Measurements from ENCODE around the gene ARL2BP.

The ARL2BP gene

DNA sequence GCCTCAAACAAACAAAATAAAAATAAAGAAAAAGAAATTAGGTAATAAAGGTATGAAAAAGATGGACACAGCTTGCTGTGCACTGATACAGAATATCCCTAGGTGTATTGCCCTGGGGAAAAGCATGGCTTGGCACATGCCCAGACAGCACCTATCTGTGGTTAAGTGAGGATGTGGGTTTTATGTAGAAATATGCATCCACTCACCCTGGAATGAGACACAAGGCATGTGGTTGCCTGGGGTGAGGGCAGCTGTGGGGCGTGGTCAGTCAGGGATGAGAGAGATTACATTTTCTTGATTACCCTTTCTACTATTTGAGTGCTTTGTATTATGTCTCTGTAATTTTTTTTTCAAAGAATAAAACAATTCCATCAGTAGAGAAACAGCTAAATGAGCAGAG is 32.5 kb downstream of the ARL2BP start:
- H3K9me3 ChIP-seq (ENCODE audit: control insufficient read depth, insufficient read depth, low read length): no peaks in the 10 kb centered on the region
- H3K9ac ChIP-seq (ENCODE audit: low read depth, low read length): no peak overlapping the region
- H3K4me1 ChIP-seq (ENCODE audit: insufficient read depth, low read length): peaks cover 16% of the 10 kb centered on the region
- H3K36me3 ChIP-seq (ENCODE audit: insufficient read depth, low read length): no peaks in the 10 kb centered on the region

DNA sequence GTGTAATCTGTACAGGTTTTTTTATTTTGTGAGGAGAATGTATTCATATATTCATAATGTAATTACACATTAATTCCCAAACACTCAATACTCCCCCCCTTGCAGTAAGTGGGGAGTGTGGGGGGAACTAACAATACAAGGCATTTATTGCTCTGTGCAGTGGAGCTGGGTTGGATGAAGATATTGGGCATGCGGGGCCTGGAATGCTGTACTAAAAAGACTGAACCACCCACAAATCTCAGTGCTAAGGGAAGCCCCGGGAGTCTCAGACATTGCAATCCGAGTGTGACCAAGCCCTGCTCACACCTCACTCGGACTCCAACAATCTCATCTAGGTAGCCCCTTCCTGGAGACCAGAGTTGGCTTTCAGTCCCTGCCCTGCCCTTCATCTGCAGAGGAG is 33.4 kb downstream of the ARL2BP start:
- no peaks in the 10 kb centered on the region for H3K9me3 ChIP-seq (ENCODE audit: control insufficient read depth, insufficient read depth, low read length)
- H3K36me3 ChIP-seq (ENCODE audit: insufficient read depth, low read length): no peaks in the 10 kb centered on the region
- peaks cover 16% of the 10 kb centered on the region for H3K4me1 ChIP-seq (ENCODE audit: insufficient read depth, low read length)
- H3K9ac ChIP-seq (ENCODE audit: low read depth, low read length): no peak overlapping the region

DNA sequence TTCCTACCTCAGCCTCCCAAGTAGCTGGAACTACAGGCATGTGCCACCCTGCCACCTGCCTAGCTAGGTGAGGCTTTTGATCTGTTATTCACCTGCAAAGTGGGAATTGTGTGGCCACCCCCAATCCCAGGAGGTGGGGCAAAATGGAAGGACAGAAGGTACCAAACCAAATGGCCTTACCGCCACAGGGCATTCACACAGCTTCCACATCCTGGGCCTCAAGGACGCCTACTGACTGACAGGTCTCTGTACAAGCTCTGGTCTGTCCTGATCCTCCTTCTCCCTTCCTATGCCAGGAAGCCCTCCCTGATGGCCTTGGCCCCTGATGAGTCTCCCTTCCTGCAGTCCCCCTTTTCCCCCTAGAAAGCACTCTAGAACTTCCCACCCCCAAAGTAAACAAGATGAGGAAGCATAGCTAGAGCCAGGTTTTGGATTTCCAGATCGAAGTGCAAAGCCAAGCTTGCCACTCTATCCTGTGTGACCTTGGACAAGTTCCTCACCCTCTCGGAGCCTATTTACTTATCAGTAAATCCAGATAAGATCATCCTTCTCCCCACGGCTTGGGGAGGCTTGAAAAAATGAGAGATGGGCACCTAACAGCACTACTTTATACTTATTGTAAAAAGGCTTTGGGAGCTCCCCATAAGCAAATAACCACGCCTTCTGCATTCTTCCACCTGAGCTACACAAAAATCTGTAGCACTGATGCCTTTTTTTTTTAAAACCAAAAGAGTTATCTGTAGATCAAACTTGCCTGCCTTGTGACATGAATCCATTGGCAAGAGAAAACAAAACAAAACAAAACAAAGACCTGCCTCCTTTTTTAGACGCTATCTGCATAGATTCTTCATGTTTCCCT is 35.0 kb downstream of the ARL2BP start:
- no peaks in the 10 kb centered on the region for H3K36me3 ChIP-seq (ENCODE audit: insufficient read depth, low read length)
- peaks cover 16% of the 10 kb centered on the region for H3K4me1 ChIP-seq (ENCODE audit: insufficient read depth, low read length)
- no peaks in the 10 kb centered on the region for H3K9me3 ChIP-seq (ENCODE audit: control insufficient read depth, insufficient read depth, low read length)
- H3K9ac ChIP-seq (ENCODE audit: low read depth, low read length): no peak overlapping the region

GRCh38 chr16:57281791-57282190 is 36.7 kb downstream of the ARL2BP start:
- peaks cover 11% of the 10 kb centered on the region for H3K4me1 ChIP-seq (ENCODE audit: insufficient read depth, low read length)
- no peaks in the 10 kb centered on the region for H3K9me3 ChIP-seq (ENCODE audit: control insufficient read depth, insufficient read depth, low read length)
- no peaks in the 10 kb centered on the region for H3K36me3 ChIP-seq (ENCODE audit: insufficient read depth, low read length)
- H3K9ac ChIP-seq (ENCODE audit: low read depth, low read length): no peak overlapping the region

GRCh38 chr16:57282510-57283213 is 37.6 kb downstream of the ARL2BP start:
- H3K9ac ChIP-seq (ENCODE audit: low read depth, low read length): no peak overlapping the region
- no peaks in the 10 kb centered on the region for H3K36me3 ChIP-seq (ENCODE audit: insufficient read depth, low read length)
- H3K4me1 ChIP-seq (ENCODE audit: insufficient read depth, low read length): peaks cover 2% of the 10 kb centered on the region
- H3K9me3 ChIP-seq (ENCODE audit: control insufficient read depth, insufficient read depth, low read length): no peaks in the 10 kb centered on the region

DNA sequence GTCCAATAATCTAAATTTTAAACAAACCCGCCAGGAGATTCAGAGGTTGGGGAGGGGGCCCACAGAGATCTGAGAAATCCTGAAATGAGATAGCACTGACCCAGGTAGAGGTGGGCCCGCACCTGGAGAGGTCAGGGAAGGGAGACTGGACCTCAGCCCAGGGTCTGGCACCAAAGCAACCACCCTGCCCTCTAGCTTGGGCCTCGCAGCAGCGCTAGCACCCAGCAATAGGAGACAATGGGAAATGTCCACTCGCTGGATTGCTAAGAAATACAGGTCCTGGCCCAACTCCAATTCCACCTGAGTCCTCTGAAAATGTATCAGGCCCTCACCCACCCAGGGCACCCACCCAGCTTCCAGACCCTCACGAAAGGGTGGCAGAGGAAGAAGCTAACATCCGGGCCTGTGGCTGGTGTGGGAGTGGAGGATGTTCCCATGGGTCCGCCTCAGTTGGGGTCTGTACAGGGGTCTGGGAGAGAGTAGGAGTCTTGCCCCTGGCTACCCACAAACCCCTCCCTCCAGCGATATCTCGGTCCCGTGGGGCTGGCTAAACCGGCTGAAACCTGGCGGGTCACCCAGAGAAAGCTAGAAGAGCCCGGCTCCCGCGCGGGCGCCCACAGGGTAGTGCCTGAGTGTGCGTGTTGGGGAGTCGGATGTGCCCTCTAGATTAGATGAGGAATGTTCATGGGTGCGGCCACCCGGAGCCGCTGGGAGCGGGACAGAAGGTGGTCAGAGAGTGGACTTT is 38.3 kb downstream of the ARL2BP start:
- Histone ChIP-seq H3K9ac (ENCODE audit: low read depth, low read length) (peak overlapping the region; percentile 84; the same call in 1 of the 2 replicates), H3K9me3 (ENCODE audit: control insufficient read depth, insufficient read depth, low read length) (no peaks in the 10 kb centered on the region), H3K4me1 (ENCODE audit: insufficient read depth, low read length) (no peaks in the 10 kb centered on the region; the same call in 1 of the 2 replicates), H3K36me3 (ENCODE audit: insufficient read depth, low read length) (no peaks in the 10 kb centered on the region)

DNA sequence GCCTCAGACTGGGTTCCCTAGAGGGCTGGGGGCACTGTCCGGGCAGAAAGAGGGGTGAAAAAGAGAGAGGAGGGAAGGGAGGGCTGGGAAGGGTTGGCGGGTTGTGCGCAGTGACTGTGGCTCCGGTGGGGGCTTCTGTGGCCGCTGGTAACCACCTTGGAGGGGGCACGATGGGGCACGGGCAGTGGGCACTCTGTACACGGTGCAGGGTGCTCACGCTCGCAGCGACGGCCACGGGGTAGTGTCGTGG is 38.8 kb downstream of the ARL2BP start:
- peak overlapping the region; percentile 84 for H3K9ac ChIP-seq (ENCODE audit: low read depth, low read length)

DNA sequence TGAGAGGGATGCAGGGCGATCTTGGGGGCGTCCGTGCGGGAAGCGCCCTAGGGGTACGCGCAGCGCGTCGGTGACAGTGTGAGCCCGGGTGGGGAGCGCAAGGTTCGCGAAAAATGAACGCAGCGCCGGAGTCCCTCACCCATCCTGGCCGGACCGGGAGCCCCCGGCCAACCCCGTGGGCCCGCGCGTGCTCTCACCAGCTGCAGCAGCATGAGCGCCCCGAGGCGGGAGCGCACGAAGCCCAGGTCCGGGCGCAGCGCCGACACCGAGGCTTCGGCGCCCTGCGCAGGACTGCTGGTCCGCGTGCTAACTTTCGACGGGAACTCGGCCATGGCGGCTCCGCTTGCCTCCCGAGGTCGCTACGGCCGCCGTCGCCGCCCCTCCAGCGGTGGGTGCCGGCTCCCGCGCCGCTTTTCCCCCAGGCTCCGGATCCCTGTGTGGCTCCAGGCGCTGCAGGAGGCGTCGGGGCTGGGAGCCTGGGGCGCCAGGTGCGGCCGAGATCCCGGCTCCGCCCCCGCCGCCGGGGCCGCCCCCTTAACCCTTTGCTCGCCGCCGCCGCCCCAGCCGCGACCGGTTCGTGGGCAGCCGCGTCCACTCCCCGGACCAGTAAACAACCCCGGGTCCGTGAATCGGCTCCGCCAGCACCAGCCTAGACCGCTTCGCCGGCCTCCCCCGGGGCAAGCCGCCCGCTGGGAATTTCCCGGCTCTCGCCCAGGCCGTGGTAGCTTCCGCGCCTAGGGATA is 39.3 kb downstream of the ARL2BP start, which contains the start of gene PLLP:
PLLP (minus strand) TSS at position 464 of the 743 bp plus-strand sequence; CDS start at position 332, 132 bp downstream.
- H3K4me1 ChIP-seq (ENCODE audit: insufficient read depth, low read length): no peaks in the 10 kb centered on the region; the same call in 1 of the 2 replicates
- no peaks in the 10 kb centered on the region for H3K9me3 ChIP-seq (ENCODE audit: control insufficient read depth, insufficient read depth, low read length)
- H3K36me3 ChIP-seq (ENCODE audit: insufficient read depth, low read length): no peaks in the 10 kb centered on the region
- peak within 1 kb of the TSS; percentile 84 for H3K9ac ChIP-seq (ENCODE audit: low read depth, low read length)

More for the DNA sequence above, 38.8 kb downstream of the ARL2BP start:
- no peaks in the 10 kb centered on the region for H3K9me3 ChIP-seq (ENCODE audit: control insufficient read depth, insufficient read depth, low read length)
- no peaks in the 10 kb centered on the region; the same call in 1 of the 2 replicates for H3K4me1 ChIP-seq (ENCODE audit: insufficient read depth, low read length)
- no peaks in the 10 kb centered on the region for H3K36me3 ChIP-seq (ENCODE audit: insufficient read depth, low read length)

DNA sequence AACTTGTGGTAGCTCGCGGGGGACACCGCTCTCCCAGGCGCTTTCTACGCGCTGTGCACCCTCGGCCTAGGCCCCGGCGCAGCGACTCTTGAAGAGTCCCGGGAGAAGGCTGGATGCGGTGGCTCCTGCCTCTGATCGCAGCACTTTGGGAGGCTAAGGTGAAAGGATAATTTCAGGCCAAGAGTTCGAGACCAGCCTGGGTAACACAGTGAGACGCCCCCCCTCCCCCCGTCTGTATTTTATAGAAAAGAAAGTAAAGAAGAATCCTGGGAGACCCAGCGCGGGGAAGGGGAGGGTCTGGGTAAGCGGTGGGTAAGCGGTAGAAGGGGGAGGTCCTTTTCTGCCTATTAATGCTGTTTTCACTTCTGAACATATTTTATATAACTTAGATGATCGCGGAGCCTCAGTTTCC is 39.9 kb downstream of the ARL2BP start:
- no peaks in the 10 kb centered on the region for H3K9me3 ChIP-seq (ENCODE audit: control insufficient read depth, insufficient read depth, low read length)
- H3K4me1 ChIP-seq (ENCODE audit: insufficient read depth, low read length): no peaks in the 10 kb centered on the region; the same call in 1 of the 2 replicates
- no peaks in the 10 kb centered on the region for H3K36me3 ChIP-seq (ENCODE audit: insufficient read depth, low read length)
- peak overlapping the region; percentile 84 for H3K9ac ChIP-seq (ENCODE audit: low read depth, low read length)

DNA sequence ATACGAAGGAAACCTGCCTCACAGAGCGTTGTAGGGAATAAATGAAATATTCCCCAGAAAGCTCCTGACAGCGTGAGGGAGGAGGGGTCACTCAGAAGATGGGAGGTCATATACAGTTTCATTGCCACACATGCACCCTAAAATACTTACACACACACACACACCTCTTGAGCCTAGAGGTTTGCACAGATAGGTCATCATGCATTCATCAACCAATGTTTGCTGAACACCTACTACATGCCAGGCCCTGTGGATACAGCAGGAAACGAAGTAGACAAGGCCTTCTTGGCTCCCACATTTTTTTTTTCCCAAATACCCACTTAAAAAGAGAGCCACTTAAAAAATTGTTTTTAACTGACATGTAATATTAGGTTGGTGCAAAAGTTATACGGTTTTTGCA is 40.3 kb downstream of the ARL2BP start:
- H3K4me1 ChIP-seq (ENCODE audit: insufficient read depth, low read length): no peaks in the 10 kb centered on the region; the same call in 1 of the 2 replicates
- no peaks in the 10 kb centered on the region for H3K36me3 ChIP-seq (ENCODE audit: insufficient read depth, low read length)
- no peaks in the 10 kb centered on the region for H3K9me3 ChIP-seq (ENCODE audit: control insufficient read depth, insufficient read depth, low read length)
- H3K9ac ChIP-seq (ENCODE audit: low read depth, low read length): peak overlapping the region; percentile 84; the same call in 1 of the 2 replicates

- H3K9me3 ChIP-seq (ENCODE audit: control insufficient read depth, insufficient read depth, low read length): no peaks in the 10 kb centered on the region
- no peak overlapping the region for H3K9ac ChIP-seq (ENCODE audit: low read depth, low read length)
- no peaks in the 10 kb centered on the region; the same call in 1 of the 2 replicates for H3K4me1 ChIP-seq (ENCODE audit: insufficient read depth, low read length)
- H3K36me3 ChIP-seq (ENCODE audit: insufficient read depth, low read length): no peaks in the 10 kb centered on the region
These were observed 44.6 kb downstream of the ARL2BP start for GRCh38 chr16:57289391-57290257.

- H3K9me3 ChIP-seq (ENCODE audit: control insufficient read depth, insufficient read depth, low read length): 0 out of 2 replicates have a peak, but pooled peaks cover 2% of the 10 kb centered on the region
- peak overlapping the region; percentile 5; the same call in 1 of the 2 replicates for H3K9ac ChIP-seq (ENCODE audit: low read depth, low read length)
- no peaks in the 10 kb centered on the region for H3K4me1 ChIP-seq (ENCODE audit: insufficient read depth, low read length)
- H3K36me3 ChIP-seq (ENCODE audit: insufficient read depth, low read length): no peaks in the 10 kb centered on the region
These were observed 52.8 kb downstream of the ARL2BP start for GRCh38 chr16:57297856-57298255.
